ENCODE data around the gene E2F7.

DNA sequence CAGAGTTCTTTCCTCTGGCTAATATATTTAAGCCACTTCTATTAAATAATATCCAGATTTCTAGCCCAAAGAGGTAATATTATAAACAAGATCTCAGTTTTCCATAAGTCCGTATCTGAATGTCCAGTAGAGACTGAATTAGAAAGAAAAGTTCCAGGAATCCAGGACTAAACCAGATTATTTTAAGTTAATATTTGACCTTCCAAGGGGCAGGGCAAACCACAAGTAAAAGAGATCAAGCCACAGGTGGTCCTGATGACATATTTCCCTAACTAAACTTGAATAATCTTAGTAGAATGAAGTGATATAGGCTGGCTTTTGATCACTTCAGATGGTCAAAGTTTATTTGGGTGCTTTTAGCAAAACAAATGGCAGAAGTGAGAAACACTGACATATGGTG, 43.3 kb upstream of the E2F7 start:
- TF ChIP-seq YY1 (IDR thresholded peaks at IDR 0.05; ENCODE audit: insufficient read depth, insufficient read length) (no peak), ZNF274 (IDR thresholded peaks at IDR 0.05; ENCODE audit: low read depth, low read length) (no peak), SUZ12 (IDR thresholded peaks at IDR 0.05; ENCODE audit: extremely low read depth, insufficient read depth, insufficient read length) (no peak)
